ENCODE results near the gene C20orf204. TPM values are rescaled to one million over a fixed set of nuclear protein-coding genes. Genes with fewer than 3 reads are reported as not detected.

C20orf204 gene
- total RNA-seq, 3 donors from 2014 or later (not counting 1 experiment from before 2014, with no cell fraction given) = 4.3 to 5.5 (median 5.3) TPM

DNA sequence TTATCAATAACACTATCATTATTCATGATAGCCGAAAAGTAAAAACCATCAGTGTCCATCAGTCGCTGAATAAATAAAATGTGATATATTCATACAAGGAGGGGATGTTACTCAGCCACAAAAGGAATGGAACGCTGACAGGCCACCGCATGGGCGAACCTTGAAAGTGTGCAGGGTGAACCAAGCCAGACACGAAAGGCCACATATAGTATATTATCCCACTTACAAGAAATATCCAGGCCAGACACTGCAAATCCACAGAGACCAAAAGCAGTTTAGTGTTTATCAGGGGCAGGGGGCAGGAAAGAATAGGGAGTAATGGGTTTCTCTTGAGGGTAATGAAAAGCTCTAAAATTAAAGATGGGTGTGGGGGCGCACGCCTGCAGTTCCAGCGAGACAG is 7.8 kb downstream of the C20orf204 start:
- Histone ChIP-seq H3K4me3 (ENCODE audit: low read length) (no peak overlapping the region), H3K4me1 (ENCODE audit: control insufficient read depth, insufficient read depth, low read length) (peaks cover 31% of the 10 kb centered on the region), H3K27ac (ENCODE audit: low read length) (no peak overlapping the region), H3K9me3 (ENCODE audit: control insufficient read depth, insufficient read depth, low read length) (no peaks in the 10 kb centered on the region), H3K36me3 (ENCODE audit: control insufficient read depth, insufficient read depth, low read length) (no peaks in the 10 kb centered on the region), H3K27me3 (ENCODE audit: control insufficient read depth, insufficient read depth, low read length) (peaks cover 25% of the 10 kb centered on the region)
- Mint-ChIP-seq H3K4me1 (peaks cover 0 to 6% of the 10 kb centered on the region in 2 donors), H3K9me3 (no peaks in the 10 kb centered on the region), H3K36me3 (no peaks in the 10 kb centered on the region), H3K27ac (no peak overlapping the region), H3K27me3 (ENCODE audit: low read depth in 2 of 2) (peaks cover 22 to 30% of the 10 kb centered on the region in 2 donors), H3K4me3 (no peak overlapping the region)
- intact Hi-C loops (cut with micrococcal nuclease) = no loop called here
- WGBS (ENCODE audit: insufficient coverage) = 92% methylated on average over 7 of the region's 9 CpGs
- no peak for ATAC-seq
- no peak for DNase-seq
- no peak for TF ChIP-seq CTCF (IDR thresholded peaks at IDR 0.05)

DNA sequence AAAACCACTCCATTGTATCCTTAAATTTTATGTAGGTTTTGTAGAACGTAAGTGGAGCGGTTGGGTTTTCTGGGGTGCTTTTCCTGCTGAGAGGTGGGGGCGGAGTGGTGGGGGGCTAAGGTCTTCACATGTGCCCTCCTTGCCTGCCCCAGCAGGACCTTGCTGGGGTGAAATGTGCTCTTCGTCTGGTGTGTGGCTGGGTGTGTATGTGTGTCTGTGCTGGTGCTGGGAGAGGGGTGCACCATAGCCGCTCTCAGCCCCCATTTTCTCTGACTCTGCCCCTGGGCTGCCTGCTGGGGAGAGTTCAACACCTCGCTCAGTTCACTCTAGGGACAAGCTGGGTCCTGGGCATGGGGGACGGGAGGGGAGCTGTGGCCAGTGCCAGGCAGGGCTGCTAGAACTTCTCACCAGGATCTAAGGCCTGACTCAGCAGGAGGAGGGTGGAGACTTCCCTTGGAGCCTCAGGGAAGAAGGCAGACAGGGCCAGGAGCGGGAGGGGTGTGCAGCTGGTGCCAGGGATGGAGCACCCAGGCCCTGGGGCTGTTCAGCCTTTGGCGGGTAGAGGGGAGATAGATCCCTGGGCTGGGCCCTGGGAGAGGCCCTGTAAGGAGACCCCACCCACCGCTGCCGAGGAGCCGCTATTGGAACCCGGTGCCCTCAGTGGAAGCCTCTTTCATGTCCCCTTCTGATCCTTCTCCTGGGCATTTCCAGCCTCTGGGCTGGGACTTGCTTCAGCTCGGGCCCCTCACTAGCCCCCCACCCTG is 8.7 kb downstream of the C20orf204 start:
- Histone ChIP-seq H3K27me3 (ENCODE audit: control insufficient read depth, insufficient read depth, low read length) (peaks cover 19% of the 10 kb centered on the region), H3K27ac (ENCODE audit: low read length) (no peak overlapping the region), H3K4me3 (ENCODE audit: low read length) (no peak overlapping the region), H3K4me1 (ENCODE audit: control insufficient read depth, insufficient read depth, low read length) (peaks cover 24% of the 10 kb centered on the region), H3K9me3 (ENCODE audit: control insufficient read depth, insufficient read depth, low read length) (no peaks in the 10 kb centered on the region), H3K36me3 (ENCODE audit: control insufficient read depth, insufficient read depth, low read length) (no peaks in the 10 kb centered on the region)
- H3K9me3 Mint-ChIP-seq = no peaks in the 10 kb centered on the region
- TF ChIP-seq CTCF (IDR thresholded peaks at IDR 0.05) = no peak
- H3K27ac Mint-ChIP-seq = no peak overlapping the region
- WGBS (ENCODE audit: insufficient coverage) = 88% methylated on average over 14 of the region's 14 CpGs
- DNase-seq (no peak), ATAC-seq (no peak)
- peaks cover 0 to 5% of the 10 kb centered on the region in 2 donors for H3K4me1 Mint-ChIP-seq
- H3K36me3 Mint-ChIP-seq = no peaks in the 10 kb centered on the region
- peaks cover 22 to 30% of the 10 kb centered on the region in 2 donors for H3K27me3 Mint-ChIP-seq (ENCODE audit: low read depth in 2 of 2)
- no peak overlapping the region for H3K4me3 Mint-ChIP-seq
- intact Hi-C loops (cut with micrococcal nuclease) = no loop called here

GRCh38 chr20:64045346-64046011 is 9.5 kb downstream of the C20orf204 start:
- 87% methylated on average over 11 of the region's 11 CpGs for WGBS (ENCODE audit: insufficient coverage)
- Mint-ChIP-seq H3K4me1 (peaks cover 0 to 5% of the 10 kb centered on the region in 2 donors), H3K9me3 (no peaks in the 10 kb centered on the region), H3K27ac (no peak overlapping the region), H3K36me3 (no peaks in the 10 kb centered on the region), H3K27me3 (ENCODE audit: low read depth in 2 of 2) (peaks cover 22 to 27% of the 10 kb centered on the region in 2 donors), H3K4me3 (no peak overlapping the region)
- no peak for DNase-seq
- no peak for ATAC-seq
- Histone ChIP-seq H3K4me3 (ENCODE audit: low read length) (no peak overlapping the region), H3K36me3 (ENCODE audit: control insufficient read depth, insufficient read depth, low read length) (no peaks in the 10 kb centered on the region), H3K4me1 (ENCODE audit: control insufficient read depth, insufficient read depth, low read length) (peaks cover 27% of the 10 kb centered on the region), H3K9me3 (ENCODE audit: control insufficient read depth, insufficient read depth, low read length) (no peaks in the 10 kb centered on the region), H3K27ac (ENCODE audit: low read length) (no peak overlapping the region), H3K27me3 (ENCODE audit: control insufficient read depth, insufficient read depth, low read length) (peaks cover 20% of the 10 kb centered on the region)
- intact Hi-C loops (cut with micrococcal nuclease) = no loop called here
- TF ChIP-seq CTCF (IDR thresholded peaks at IDR 0.05) = no peak
